Chondrocyte (in vitro differentiated cells): ENCODE measurements around the gene PLXDC2. TPM values are rescaled to one million over a fixed set of nuclear protein-coding genes. Genes with fewer than 3 reads are reported as not detected.

Experiments used
- DNase-seq: peaks from one replicate; pipeline ENCODE4 v3.0.0; 2021; ENCODE audit warnings: mixed read lengths, low spot score
- H3K27ac Mint-ChIP-seq: one replicate; pipeline ENCODE4 v1.8.0; 2021; ENCODE audit warnings: mild to moderate bottlenecking, moderate library complexity, mixed read lengths; ENCODE audit not compliant: unreplicated experiment
- H3K27me3 Mint-ChIP-seq: 2 replicates; pipeline ENCODE4 v1.8.0; 2021; ENCODE audit warnings: low read depth, mixed read lengths
- H3K36me3 Mint-ChIP-seq: 2 replicates; pipeline ENCODE4 v1.8.0; 2021; ENCODE audit warnings: low read depth, mixed read lengths
- H3K4me1 Mint-ChIP-seq: 2 replicates; pipeline ENCODE4 v1.8.0; 2021; ENCODE audit warnings: low read depth, mild to moderate bottlenecking, mixed read lengths
- H3K4me3 Mint-ChIP-seq: one replicate; pipeline ENCODE4 v1.8.0; 2021; ENCODE audit warnings: mild to moderate bottlenecking, moderate library complexity, mixed read lengths; ENCODE audit not compliant: unreplicated experiment
- H3K9me3 Mint-ChIP-seq: 2 replicates; pipeline ENCODE4 v1.8.0; 2021; ENCODE audit warnings: low read depth, mixed read lengths
- total RNA-seq: library from RNA; stranded (reverse); gene quantifications from 3 replicates; pipeline ENCODE4 v1.2.1, GENCODE V29; 2021
- TF ChIP-seq, protein P1 (sequence below): fragments of 200-600 bp; sonication (generic); IDR thresholded peaks from 2 replicates; pipeline ENCODE4 v1.5.0; 2021; ENCODE audit warnings: antibody characterized with exemption, mild to moderate bottlenecking, moderate library complexity

Gene PLXDC2
- total RNA-seq, 1 donor from 2014 or later, result 88.5 TPM

GRCh38 chr10:20144268-20144667, 328.0 kb downstream of the PLXDC2 start:
- Mint-ChIP-seq H3K4me1 (no peaks in the 10 kb centered on the region), H3K36me3 (peaks cover 7% of the 10 kb centered on the region), H3K27me3 (no peaks in the 10 kb centered on the region)

DNA sequence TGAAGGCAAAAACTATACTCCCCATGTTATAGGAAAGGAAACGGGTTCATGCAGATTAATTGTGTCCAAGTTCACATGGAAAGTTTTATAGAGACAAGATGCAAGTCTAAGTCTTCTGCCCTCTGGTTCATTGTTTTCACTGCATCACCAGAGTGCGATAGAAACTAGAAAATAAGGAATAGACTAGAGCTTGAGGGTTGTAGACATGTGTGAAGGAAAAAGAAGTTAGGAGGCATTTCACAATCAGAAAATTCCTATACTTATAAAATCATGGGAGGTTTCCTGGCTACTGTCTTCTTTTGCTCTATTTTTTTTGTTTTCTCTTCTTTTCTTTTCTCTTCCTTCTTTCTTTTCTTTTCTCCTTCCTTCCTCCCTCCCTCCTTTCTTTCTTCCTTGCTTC, 329.8 kb downstream of the PLXDC2 start:
- H3K27me3 Mint-ChIP-seq, result no peaks in the 10 kb centered on the region
- no peak for DNase-seq
- no peaks in the 10 kb centered on the region for H3K9me3 Mint-ChIP-seq
- H3K4me3 Mint-ChIP-seq, result no peak overlapping the region
- peaks cover 11% of the 10 kb centered on the region for H3K36me3 Mint-ChIP-seq
- TF ChIP-seq, protein P1, sequence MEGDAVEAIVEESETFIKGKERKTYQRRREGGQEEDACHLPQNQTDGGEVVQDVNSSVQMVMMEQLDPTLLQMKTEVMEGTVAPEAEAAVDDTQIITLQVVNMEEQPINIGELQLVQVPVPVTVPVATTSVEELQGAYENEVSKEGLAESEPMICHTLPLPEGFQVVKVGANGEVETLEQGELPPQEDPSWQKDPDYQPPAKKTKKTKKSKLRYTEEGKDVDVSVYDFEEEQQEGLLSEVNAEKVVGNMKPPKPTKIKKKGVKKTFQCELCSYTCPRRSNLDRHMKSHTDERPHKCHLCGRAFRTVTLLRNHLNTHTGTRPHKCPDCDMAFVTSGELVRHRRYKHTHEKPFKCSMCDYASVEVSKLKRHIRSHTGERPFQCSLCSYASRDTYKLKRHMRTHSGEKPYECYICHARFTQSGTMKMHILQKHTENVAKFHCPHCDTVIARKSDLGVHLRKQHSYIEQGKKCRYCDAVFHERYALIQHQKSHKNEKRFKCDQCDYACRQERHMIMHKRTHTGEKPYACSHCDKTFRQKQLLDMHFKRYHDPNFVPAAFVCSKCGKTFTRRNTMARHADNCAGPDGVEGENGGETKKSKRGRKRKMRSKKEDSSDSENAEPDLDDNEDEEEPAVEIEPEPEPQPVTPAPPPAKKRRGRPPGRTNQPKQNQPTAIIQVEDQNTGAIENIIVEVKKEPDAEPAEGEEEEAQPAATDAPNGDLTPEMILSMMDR, result no peak
- no peaks in the 10 kb centered on the region for H3K4me1 Mint-ChIP-seq
- no peak overlapping the region for H3K27ac Mint-ChIP-seq

More at GRCh38 chr10:20144268-20144667, 328.0 kb downstream of the PLXDC2 start:
- Mint-ChIP-seq H3K4me3 (no peak overlapping the region), H3K9me3 (peaks cover 3% of the 10 kb centered on the region), H3K27ac (no peak overlapping the region)
- TF ChIP-seq, protein P1, result no peak
- no peak for DNase-seq

DNA sequence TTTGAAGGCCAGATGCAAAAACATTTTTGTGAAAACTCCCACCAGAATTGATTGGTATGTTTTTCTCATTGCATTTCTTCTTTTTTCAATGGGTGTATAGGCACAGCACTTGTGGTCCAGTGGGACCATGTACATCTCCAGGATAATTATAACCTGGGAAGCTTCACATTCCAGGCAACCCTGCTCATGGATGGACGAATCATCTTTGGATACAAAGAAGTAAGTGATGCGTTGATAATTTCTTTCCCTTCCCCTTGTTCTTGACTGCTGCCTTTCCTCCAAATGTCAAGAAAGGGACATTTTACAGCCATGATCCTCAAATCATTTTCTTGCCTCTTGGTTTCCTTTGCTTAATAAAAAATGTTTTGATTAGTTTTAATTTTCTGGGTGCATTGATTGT, 331.5 kb downstream of the PLXDC2 start:
- H3K9me3 Mint-ChIP-seq, result no peaks in the 10 kb centered on the region
- H3K4me3 Mint-ChIP-seq, result no peak overlapping the region
- TF ChIP-seq, protein P1, result no peak
- H3K27ac Mint-ChIP-seq, result no peak overlapping the region
- no peaks in the 10 kb centered on the region for H3K4me1 Mint-ChIP-seq
- peaks cover 11% of the 10 kb centered on the region for H3K36me3 Mint-ChIP-seq
- DNase-seq, result no peak
- no peaks in the 10 kb centered on the region for H3K27me3 Mint-ChIP-seq

DNA sequence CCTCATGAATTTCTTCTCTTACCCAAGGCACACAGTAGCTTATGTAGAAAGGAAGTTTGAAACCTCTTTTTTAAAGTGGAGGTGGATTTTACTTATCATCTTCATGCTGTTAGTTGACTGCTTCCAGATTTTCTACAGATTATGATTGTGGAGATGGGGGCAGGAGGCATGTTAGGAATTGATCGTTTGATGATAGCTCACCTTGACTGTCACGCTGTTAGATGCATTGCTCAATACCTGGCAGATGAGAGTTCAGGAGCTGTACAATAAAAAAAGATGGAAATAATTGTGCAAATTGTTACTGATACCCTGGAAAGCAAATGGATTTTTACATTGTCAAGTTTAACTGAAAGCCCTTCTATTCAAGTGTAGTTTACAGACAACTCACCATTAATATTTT, 340.3 kb downstream of the PLXDC2 start:
- no peak overlapping the region for H3K27ac Mint-ChIP-seq
- no peak for DNase-seq
- peaks cover 2% of the 10 kb centered on the region for H3K36me3 Mint-ChIP-seq

DNA sequence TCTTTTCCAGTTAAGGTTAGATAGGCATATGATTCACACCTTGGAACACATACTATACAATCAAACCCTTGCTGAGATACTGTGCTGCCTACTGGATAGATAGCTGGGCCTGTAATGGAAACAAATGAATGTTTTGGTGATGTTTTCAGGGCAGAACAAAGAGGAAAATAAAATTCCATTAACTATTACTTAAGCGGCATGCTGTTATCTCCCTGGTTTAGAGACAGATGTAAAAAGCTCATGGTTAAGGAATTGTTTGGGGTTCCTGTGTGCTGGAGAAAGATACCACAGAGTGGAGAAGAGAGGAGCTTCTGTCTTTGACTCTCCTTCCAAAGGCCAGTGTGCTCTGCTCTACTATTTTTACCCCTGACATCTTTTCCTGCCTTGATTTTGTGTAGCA, 341.1 kb downstream of the PLXDC2 start:
- DNase-seq, result no peak
- peaks cover 13% of the 10 kb centered on the region for H3K4me1 Mint-ChIP-seq

More for the DNA sequence above, 340.3 kb downstream of the PLXDC2 start:
- Mint-ChIP-seq H3K4me3 (no peak overlapping the region), H3K4me1 (peaks cover 13% of the 10 kb centered on the region), H3K27me3 (no peaks in the 10 kb centered on the region), H3K9me3 (no peaks in the 10 kb centered on the region)
- TF ChIP-seq, protein P1, result no peak

More for the DNA sequence above, 341.1 kb downstream of the PLXDC2 start:
- Mint-ChIP-seq H3K36me3 (peaks cover 2% of the 10 kb centered on the region), H3K27me3 (no peaks in the 10 kb centered on the region), H3K9me3 (no peaks in the 10 kb centered on the region), H3K27ac (no peak overlapping the region), H3K4me3 (no peak overlapping the region)
- TF ChIP-seq, protein P1, result no peak
